B cell (primary cell): Measurements from ENCODE around the gene SON. TPM values are rescaled to one million over a fixed set of nuclear protein-coding genes. Genes with fewer than 3 reads are reported as not detected.
"Not testable (repeated sequence)": the region's sequence is repeated elsewhere in the genome, so short reads cannot be mapped to it uniquely, and the experiment has no call there.

Source experiments
- ATAC-seq: fragments of 200-7000 bp; cut with Tn5 transposase; one replicate; pipeline ENCODE4 v1.10.0; 2021; ENCODE audit warnings: low read depth, mild to moderate bottlenecking, moderate number of reproducible peaks, moderate library complexity
- CTCF ChIA-PET: fragments of 350-600 bp; sonication (Branson Sonifier 250); formaldehyde crosslinking; loops from one replicate; lab custom pipeline; 2021; ENCODE audit warnings: antibody characterized with exemption, inconsistent platforms; lab: Charles Lee
- POLR2A ChIA-PET: fragments of 350-600 bp; sonication (Branson Sonifier 250); formaldehyde crosslinking; loops from one replicate; lab custom pipeline; 2021; ENCODE audit warnings: antibody characterized with exemption; lab: Charles Lee
- DNase-seq: peaks from one replicate; pipeline ENCODE4 v3.0.0; 2013
- H2AFZ ChIP-seq: 2 replicates; pipeline ENCODE4 v1.6.1; 2012; ENCODE audit warnings: mild to moderate bottlenecking, low read depth, low read length; ENCODE audit not compliant: insufficient read depth, poor library complexity, severe bottlenecking
- H3K27ac ChIP-seq, 2 donors: 1 replicate in 1 of 2; 2 replicates in 1 of 2; pipeline ENCODE4 v1.5.1; 2012 to 2013; ENCODE audit warnings: low read length in 2 of 2, mild to moderate bottlenecking in 2 of 2, moderate library complexity in 1 of 2
- H3K27me3 ChIP-seq, 4 experiments: fragments of 200-600 bp in 1 of 4; sonication (generic) in 1 of 4; replicated peaks in 1 of 4; 1 replicate in 2 of 4; 2 replicates in 2 of 4; pipeline versions ENCODE4 v1.6.1 to v1.7.0; 2013 to 2016; ENCODE audit warnings: low read length in 3 of 4, mild to moderate bottlenecking in 2 of 4, mixed read lengths in 1 of 4, moderate library complexity in 1 of 4; ENCODE audit not compliant: insufficient read depth in 4 of 4, control insufficient read depth in 3 of 4; ENCODE audit errors: control extremely low read depth in 1 of 4
- H3K36me3 ChIP-seq, 2 experiments: replicated peaks in 1 of 2; 1 replicate in 1 of 2; 2 replicates in 1 of 2; pipeline versions ENCODE4 v1.6.1 to v1.7.1; 2013; ENCODE audit warnings: low read length in 1 of 2; ENCODE audit not compliant: insufficient read depth in 2 of 2, control insufficient read depth in 1 of 2; ENCODE audit errors: control extremely low read depth in 1 of 2, extremely low read depth in 1 of 2
- H3K4me1 ChIP-seq, 2 donors: fragments of 200-600 bp in 1 of 2; sonication (generic) in 1 of 2; 1 replicate in 1 of 2; 2 replicates in 1 of 2; pipeline versions ENCODE4 v1.5.1 to v1.6.1; 2013 to 2017; ENCODE audit warnings: low read length in 2 of 2; ENCODE audit not compliant: control insufficient read depth in 2 of 2, insufficient read depth in 2 of 2
- H3K4me2 ChIP-seq: replicated peaks from 2 replicates; pipeline ENCODE3; 2012; ENCODE audit warnings: mild to moderate bottlenecking, low read depth, low read length; ENCODE audit not compliant: poor library complexity, severe bottlenecking
- H3K4me3 ChIP-seq, 5 experiments: fragments of 200-600 bp in 1 of 5; sonication (generic) in 1 of 5; 1 replicate in 3 of 5; 2 replicates in 2 of 5; pipeline versions ENCODE4 v1.5.1 to v1.7.0; 2011 to 2016; ENCODE audit warnings: low read length in 4 of 5, mild to moderate bottlenecking in 4 of 5, low read depth in 2 of 5, control low read depth in 1 of 5, moderate library complexity in 1 of 5; ENCODE audit not compliant: insufficient read depth in 1 of 5; ENCODE audit errors: control extremely low read depth in 1 of 5, extremely low read depth in 1 of 5
- H3K79me2 ChIP-seq: fragments of 200-600 bp; sonication (generic); one replicate; pipeline ENCODE4 v1.6.0; 2016; ENCODE audit warnings: low read length; ENCODE audit not compliant: control insufficient read depth, insufficient read depth
- H3K9ac ChIP-seq: fragments of 200-600 bp; sonication (generic); 2 replicates; pipeline ENCODE4 v1.6.1; 2017; ENCODE audit warnings: mild to moderate bottlenecking, low read length, moderate library complexity
- H3K9me3 ChIP-seq, 3 donors: one replicate each; pipeline versions ENCODE4 v1.6.1 to v1.7.1; 2013; ENCODE audit warnings: low read length in 2 of 3; ENCODE audit not compliant: control insufficient read depth in 2 of 3, insufficient read depth in 1 of 3; ENCODE audit errors: control extremely low read depth in 1 of 3
- H4K20me1 ChIP-seq: 2 replicates; pipeline ENCODE4 v1.6.0; 2012; ENCODE audit warnings: mild to moderate bottlenecking, low read length; ENCODE audit not compliant: insufficient read depth, control insufficient read depth, poor library complexity, severe bottlenecking
- H3K27ac Mint-ChIP-seq: one replicate; pipeline ENCODE4 v1.8.0; 2021; ENCODE audit warnings: mixed read lengths
- H3K27me3 Mint-ChIP-seq: one replicate; pipeline ENCODE4 v1.8.0; 2021; ENCODE audit warnings: mixed read lengths
- H3K4me1 Mint-ChIP-seq: one replicate; pipeline ENCODE4 v1.8.0; 2021; ENCODE audit warnings: mixed read lengths
- H3K4me3 Mint-ChIP-seq: one replicate; pipeline ENCODE4 v1.8.0; 2021; ENCODE audit warnings: mixed read lengths
- H3K9me3 Mint-ChIP-seq: one replicate; pipeline ENCODE4 v1.8.0; 2022; ENCODE audit warnings: mixed read lengths; ENCODE audit not compliant: insufficient read depth
- EZH2 ChIP-seq: IDR thresholded peaks from 2 replicates; pipeline ENCODE4 v1.6.1; 2012; ENCODE audit warnings: borderline replicate concordance, low read depth, mild to moderate bottlenecking, moderate library complexity, low read length; ENCODE audit not compliant: insufficient read depth, poor library complexity, severe bottlenecking
- WGBS: methylation state at CpG from one replicate; pipeline ENCODE4 v1.1.5; 2013; ENCODE audit warnings: missing lambda C conversion rate; ENCODE audit not compliant: insufficient coverage; 5-methylcytosine and 5-hydroxymethylcytosine counted together
- intact Hi-C: fragments of 100-400 bp; cut with micrococcal nuclease; formaldehyde crosslinking; loops from one replicate; pipeline ENCODE4 v1.10.0; 2022
- polyA plus RNA-seq: library from polyadenylated mRNA; depleted of rRNA; stranded (reverse); fragments of >200 nt; gene quantifications from 2 replicates; pipeline ENCODE4 v1.2.3, GENCODE V29; 2012
- total RNA-seq, 2 donors: library from RNA; stranded (reverse); fragments of 120-200 nt in 1 of 2; gene quantifications; 1 replicate in 1 of 2; 2 replicates in 1 of 2; pipeline versions ENCODE4 v1.2.3 to v1.2.4, GENCODE V29; 2013 to 2022
- TF ChIP-seq, protein P1 (sequence below): fragments of 200-600 bp; IDR thresholded peaks from one replicate; pipeline ENCODE4 v1.8.0; 2022; ENCODE audit warnings: antibody characterized with exemption, mild to moderate bottlenecking

The SON gene
- total and polyA plus RNA-seq, 2 donors (not counting 1 experiment from before 2014, with no cell fraction given) = 92.0 to 463 TPM

DNA sequence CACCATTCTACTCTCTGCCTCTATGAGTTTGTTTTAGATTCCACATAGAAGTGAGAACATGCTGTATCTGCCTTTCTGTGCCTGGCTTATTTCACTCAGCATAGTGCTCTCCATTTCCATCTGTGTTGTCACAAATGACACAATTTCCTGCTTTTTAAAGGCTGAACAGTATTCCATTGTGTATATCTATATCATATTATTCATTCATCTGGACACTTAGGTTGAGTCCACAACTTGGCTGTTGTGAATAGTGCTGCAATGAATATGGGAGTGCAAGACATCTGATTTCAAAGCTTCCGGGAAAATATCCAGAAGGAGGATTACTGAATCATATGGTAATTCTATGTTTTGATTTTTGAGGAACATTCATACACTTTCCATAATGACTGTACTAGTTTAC is 65.7 kb downstream of the SON start:
- Mint-ChIP-seq H3K9me3 (no peaks in the 10 kb centered on the region), H3K27me3 (no peaks in the 10 kb centered on the region), H3K4me3 (no peak overlapping the region), H3K4me1 (no peaks in the 10 kb centered on the region), H3K27ac (no peak overlapping the region)
- ChIA-PET CTCF (interaction anchor here (1.5 to 1.6 kb wide), 2 partner anchors 668 to 782 kb away, joined by 3 to 4 read pairs; no protein-coding TSS in a partner anchor), POLR2A (interaction anchor here (0.6 kb wide), 1 partner anchor 14 kb away, joined by 3 read pairs; no protein-coding TSS in a partner anchor)
- no peak overlapping the region for H3K4me2 ChIP-seq
- H3K9ac ChIP-seq = no peak overlapping the region
- H2AFZ ChIP-seq = no peak overlapping the region
- TF ChIP-seq EZH2 = no peak
- TF ChIP-seq, protein P1, sequence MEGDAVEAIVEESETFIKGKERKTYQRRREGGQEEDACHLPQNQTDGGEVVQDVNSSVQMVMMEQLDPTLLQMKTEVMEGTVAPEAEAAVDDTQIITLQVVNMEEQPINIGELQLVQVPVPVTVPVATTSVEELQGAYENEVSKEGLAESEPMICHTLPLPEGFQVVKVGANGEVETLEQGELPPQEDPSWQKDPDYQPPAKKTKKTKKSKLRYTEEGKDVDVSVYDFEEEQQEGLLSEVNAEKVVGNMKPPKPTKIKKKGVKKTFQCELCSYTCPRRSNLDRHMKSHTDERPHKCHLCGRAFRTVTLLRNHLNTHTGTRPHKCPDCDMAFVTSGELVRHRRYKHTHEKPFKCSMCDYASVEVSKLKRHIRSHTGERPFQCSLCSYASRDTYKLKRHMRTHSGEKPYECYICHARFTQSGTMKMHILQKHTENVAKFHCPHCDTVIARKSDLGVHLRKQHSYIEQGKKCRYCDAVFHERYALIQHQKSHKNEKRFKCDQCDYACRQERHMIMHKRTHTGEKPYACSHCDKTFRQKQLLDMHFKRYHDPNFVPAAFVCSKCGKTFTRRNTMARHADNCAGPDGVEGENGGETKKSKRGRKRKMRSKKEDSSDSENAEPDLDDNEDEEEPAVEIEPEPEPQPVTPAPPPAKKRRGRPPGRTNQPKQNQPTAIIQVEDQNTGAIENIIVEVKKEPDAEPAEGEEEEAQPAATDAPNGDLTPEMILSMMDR = no peak
- H3K79me2 ChIP-seq = no peaks in the 10 kb centered on the region
- no peak overlapping the region for H3K4me3 ChIP-seq
- H3K36me3 ChIP-seq = peaks cover 8 to 30% of the 10 kb centered on the region in 2 experiments
- no CpG with 5 or more reads among the region's 1 CpG for WGBS
- no peaks in the 10 kb centered on the region for H4K20me1 ChIP-seq
- no peaks in the 10 kb centered on the region for H3K4me1 ChIP-seq
- DNase-seq = no peak
- no peaks in the 10 kb centered on the region for H3K27me3 ChIP-seq
- no peaks in the 10 kb centered on the region for H3K9me3 ChIP-seq
- no peak for ATAC-seq
- no peak overlapping the region for H3K27ac ChIP-seq
- intact Hi-C loops = loop anchor here (5.0 to 10.0 kb wide), 3 partner anchors 414 to 776 kb away; no protein-coding TSS in a partner anchor

DNA sequence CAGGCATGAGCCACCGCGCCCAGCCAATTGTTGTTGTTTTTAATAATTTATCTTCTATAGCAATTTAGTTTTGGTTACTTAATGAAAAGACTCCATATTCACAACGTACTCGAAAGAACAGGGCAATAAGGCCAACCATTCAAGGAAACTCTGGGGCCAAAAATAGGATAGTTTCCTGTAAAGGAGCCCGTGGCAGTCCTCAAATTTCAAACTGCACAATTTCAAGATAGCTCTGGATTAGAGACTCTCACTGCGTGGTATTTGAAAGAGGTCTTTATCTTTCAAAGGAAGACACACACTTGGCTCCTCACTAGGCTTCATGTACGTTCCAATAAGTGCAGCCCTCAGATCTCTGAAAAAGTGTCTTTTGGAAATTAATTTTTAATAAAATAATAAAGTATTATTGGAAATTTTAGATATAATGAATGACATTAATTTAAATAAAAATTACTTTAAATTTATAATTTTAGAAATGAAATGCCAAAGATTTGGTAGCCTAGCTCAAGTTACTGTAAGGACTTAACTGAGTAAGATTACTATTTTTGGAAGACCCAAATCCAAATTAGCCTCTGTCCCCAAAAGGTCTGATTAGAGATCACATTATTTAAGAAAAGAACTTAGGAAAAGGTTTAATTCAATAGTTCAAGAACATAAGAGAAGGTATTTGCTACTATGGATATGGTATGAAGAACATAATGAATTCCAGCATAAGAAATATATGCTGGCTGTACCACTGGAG is 68.3 kb downstream of the SON start:
- no peak overlapping the region for H3K27ac Mint-ChIP-seq
- H3K9ac ChIP-seq = no peak overlapping the region
- 100% methylated on average over 2 of the region's 7 CpGs for WGBS
- peaks cover 8 to 31% of the 10 kb centered on the region in 2 experiments for H3K36me3 ChIP-seq
- H3K4me1 Mint-ChIP-seq = no peaks in the 10 kb centered on the region
- no peak overlapping the region for H3K27ac ChIP-seq
- no peak overlapping the region for H3K4me2 ChIP-seq
- H3K4me3 ChIP-seq = no peak overlapping the region
- ATAC-seq = no peak
- H3K4me3 Mint-ChIP-seq = no peak overlapping the region
- no peaks in the 10 kb centered on the region for H3K9me3 Mint-ChIP-seq
- ChIA-PET POLR2A (no interaction called here), CTCF (interaction anchor here (1.1 kb wide), 1 partner anchor 9 kb away, joined by 4 read pairs; no protein-coding TSS in a partner anchor)
- intact Hi-C loops = no loop called here
- no peaks in the 10 kb centered on the region for H3K27me3 Mint-ChIP-seq
- TF ChIP-seq EZH2 = no peak
- TF ChIP-seq, protein P1 = no peak
- no peaks in the 10 kb centered on the region for H4K20me1 ChIP-seq
- no peaks in the 10 kb centered on the region for H3K9me3 ChIP-seq
- no peak overlapping the region for H2AFZ ChIP-seq
- H3K4me1 ChIP-seq = no peaks in the 10 kb centered on the region
- H3K27me3 ChIP-seq = no peaks in the 10 kb centered on the region
- no peak for DNase-seq
- no peaks in the 10 kb centered on the region for H3K79me2 ChIP-seq

DNA sequence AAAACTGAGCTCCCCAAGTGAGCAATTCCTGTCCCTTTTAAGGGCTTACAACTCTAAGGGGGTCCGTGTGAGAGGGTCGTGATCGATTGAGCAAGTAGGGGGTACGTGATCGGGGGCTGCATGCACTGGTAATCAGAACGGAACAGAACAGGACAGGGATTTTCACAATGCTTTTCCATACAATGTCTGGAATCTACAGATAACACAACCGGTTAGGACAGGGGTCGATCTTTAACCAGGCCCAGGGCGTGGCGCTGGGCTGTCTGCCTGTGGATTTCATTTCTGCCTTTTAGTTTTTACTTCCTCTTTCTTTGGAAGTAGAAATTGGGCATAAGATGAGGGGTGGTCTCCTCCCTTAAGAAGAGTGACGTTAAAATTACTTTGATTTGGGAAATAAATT is 74.7 kb downstream of the SON start:
- H3K36me3 ChIP-seq = peaks cover 5 to 25% of the 10 kb centered on the region in 2 experiments
- H3K27ac ChIP-seq, H3K27me3 Mint-ChIP-seq, H3K9me3 ChIP-seq, H3K9me3 Mint-ChIP-seq, H2AFZ ChIP-seq, DNase-seq, POLR2A ChIA-PET, H3K4me3 Mint-ChIP-seq, H3K27me3 ChIP-seq, ATAC-seq, H3K27ac Mint-ChIP-seq, H3K4me1 ChIP-seq, H3K4me3 ChIP-seq, H3K9ac ChIP-seq, H3K4me2 ChIP-seq, H3K4me1 Mint-ChIP-seq, H3K79me2 ChIP-seq, H4K20me1 ChIP-seq, intact Hi-C loops: not testable (repeated sequence)
- CTCF ChIA-PET = interaction anchor here (1.0 kb wide), 1 partner anchor 12 kb away, joined by 3 read pairs; no protein-coding TSS in a partner anchor
- WGBS = 100% methylated on average over 3 of the region's 11 CpGs
